Thoracic aorta (tissue), 2 donors: ENCODE data around the gene SLC41A2. TPM values are rescaled to one million over a fixed set of nuclear protein-coding genes. Genes with fewer than 3 reads are reported as not detected.

Experiments
- ATAC-seq: fragments of 150-250 bp; one replicate; pipeline ENCODE4 v1.8.0; 2017; ENCODE audit warnings: low read depth; ENCODE audit not compliant: insufficient number of reproducible peaks, low FRiP score
- DNase-seq: peaks from one replicate; pipeline ENCODE4 v3.0.0-alpha.2; 2020; ENCODE audit warnings: low spot score
- H3K27ac ChIP-seq, 2 donors: fragments of 200-600 bp; sonication (generic); 1 replicate in 1 of 2; 2 replicates in 1 of 2; pipeline ENCODE4 v1.5.1; 2016; ENCODE audit warnings: mild to moderate bottlenecking in 2 of 2, moderate library complexity in 2 of 2
- H3K27me3 ChIP-seq: fragments of 200-600 bp; sonication (generic); replicated peaks from 2 replicates; pipeline ENCODE4 v1.6.0; 2016; ENCODE audit warnings: mild to moderate bottlenecking; ENCODE audit not compliant: insufficient read depth
- H3K36me3 ChIP-seq: fragments of 200-600 bp; sonication (generic); one replicate; pipeline ENCODE4 v1.5.1; 2016
- H3K4me1 ChIP-seq, 2 donors: fragments of 200-600 bp; sonication (generic); 1 replicate in 1 of 2; 2 replicates in 1 of 2; pipeline versions ENCODE4 v1.5.1 to v1.6.0; 2016; ENCODE audit warnings: low read depth in 2 of 2, mild to moderate bottlenecking in 1 of 2; ENCODE audit not compliant: control insufficient read depth in 1 of 2
- H3K4me3 ChIP-seq: fragments of 200-600 bp; sonication (generic); 2 replicates; pipeline ENCODE4 v1.5.1; 2016; ENCODE audit warnings: mild to moderate bottlenecking
- H3K9me3 ChIP-seq: fragments of 200-600 bp; sonication (generic); 2 replicates; pipeline ENCODE4 v1.5.1; 2016
- total RNA-seq, 2 donors: library from RNA; depleted of rRNA; stranded (reverse); fragments of >200 nt; gene quantifications; one replicate each; pipeline versions ENCODE4 v1.1.0 to v1.2.3, GENCODE V29; 2016
- TF ChIP-seq, protein P1 (sequence below): fragments of 200-600 bp; sonication (generic); IDR thresholded peaks from one replicate; pipeline ENCODE4 v1.5.1; 2019; ENCODE audit warnings: antibody characterized with exemption

Gene SLC41A2
- total RNA-seq, 2 donors from 2014 or later: 67.1 to 165 TPM

DNA sequence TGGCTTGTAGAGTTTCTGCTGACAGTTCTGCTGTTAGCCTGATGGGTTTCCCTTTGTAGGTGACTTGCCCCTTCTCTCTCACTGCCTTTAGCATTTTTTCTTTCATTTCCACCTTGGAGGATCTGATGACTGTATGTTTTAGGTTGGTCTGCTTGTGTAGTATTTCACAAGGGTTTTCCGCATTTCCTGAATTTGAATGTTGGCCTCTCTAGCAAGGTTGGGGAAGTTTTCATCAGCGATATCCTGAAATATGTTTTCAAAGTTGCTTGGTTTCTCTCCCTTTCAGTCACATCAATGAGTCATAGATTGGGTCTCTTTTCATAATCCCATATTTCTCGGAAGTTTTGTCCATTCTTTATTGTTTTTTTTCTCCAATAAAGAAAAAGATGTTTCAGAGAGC is 39.5 kb upstream of the SLC41A2 start:
- ATAC-seq: no peak
- TF ChIP-seq, protein P1, sequence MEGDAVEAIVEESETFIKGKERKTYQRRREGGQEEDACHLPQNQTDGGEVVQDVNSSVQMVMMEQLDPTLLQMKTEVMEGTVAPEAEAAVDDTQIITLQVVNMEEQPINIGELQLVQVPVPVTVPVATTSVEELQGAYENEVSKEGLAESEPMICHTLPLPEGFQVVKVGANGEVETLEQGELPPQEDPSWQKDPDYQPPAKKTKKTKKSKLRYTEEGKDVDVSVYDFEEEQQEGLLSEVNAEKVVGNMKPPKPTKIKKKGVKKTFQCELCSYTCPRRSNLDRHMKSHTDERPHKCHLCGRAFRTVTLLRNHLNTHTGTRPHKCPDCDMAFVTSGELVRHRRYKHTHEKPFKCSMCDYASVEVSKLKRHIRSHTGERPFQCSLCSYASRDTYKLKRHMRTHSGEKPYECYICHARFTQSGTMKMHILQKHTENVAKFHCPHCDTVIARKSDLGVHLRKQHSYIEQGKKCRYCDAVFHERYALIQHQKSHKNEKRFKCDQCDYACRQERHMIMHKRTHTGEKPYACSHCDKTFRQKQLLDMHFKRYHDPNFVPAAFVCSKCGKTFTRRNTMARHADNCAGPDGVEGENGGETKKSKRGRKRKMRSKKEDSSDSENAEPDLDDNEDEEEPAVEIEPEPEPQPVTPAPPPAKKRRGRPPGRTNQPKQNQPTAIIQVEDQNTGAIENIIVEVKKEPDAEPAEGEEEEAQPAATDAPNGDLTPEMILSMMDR: no peak
- H3K9me3 ChIP-seq: no peaks in the 10 kb centered on the region
- no peak for DNase-seq
- H3K27ac ChIP-seq: no peak overlapping the region
- H3K27me3 ChIP-seq: no peaks in the 10 kb centered on the region
- H3K36me3 ChIP-seq: no peaks in the 10 kb centered on the region
- no peaks in the 10 kb centered on the region for H3K4me1 ChIP-seq
- no peak overlapping the region for H3K4me3 ChIP-seq

DNA sequence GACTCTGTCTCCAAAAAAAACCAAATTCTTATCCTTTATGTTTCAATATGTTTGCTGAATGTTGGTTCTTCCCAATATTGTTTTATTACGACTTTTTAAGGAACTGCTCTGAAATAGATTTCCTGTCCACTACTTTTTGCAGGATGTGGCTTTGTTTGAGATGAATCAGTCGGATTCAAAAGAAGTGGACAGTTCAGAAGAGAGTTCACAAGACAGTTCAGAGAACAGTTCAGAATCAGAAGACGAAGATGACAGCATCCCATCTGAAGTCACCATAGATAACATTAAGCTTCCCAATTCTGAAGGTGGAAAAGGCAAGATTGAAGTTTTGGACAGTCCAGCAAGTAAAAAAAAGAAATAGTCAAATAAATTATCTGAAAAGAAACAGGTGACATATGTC is 36.2 kb upstream of the SLC41A2 start:
- H3K36me3 ChIP-seq: no peaks in the 10 kb centered on the region
- TF ChIP-seq, protein P1: no peak
- no peak overlapping the region for H3K27ac ChIP-seq
- H3K9me3 ChIP-seq: no peaks in the 10 kb centered on the region
- ATAC-seq: no peak
- no peaks in the 10 kb centered on the region for H3K27me3 ChIP-seq
- H3K4me3 ChIP-seq: no peak overlapping the region
- no peaks in the 10 kb centered on the region for H3K4me1 ChIP-seq
- DNase-seq: no peak

GRCh38 chr12:104991565-104992128 is 33.6 kb upstream of the SLC41A2 start:
- DNase-seq (no peak), ATAC-seq (no peak)
- H3K4me1 ChIP-seq: peaks cover 11 to 15% of the 10 kb centered on the region in 2 donors
- H3K27ac ChIP-seq: no peak overlapping the region
- no peaks in the 10 kb centered on the region for H3K36me3 ChIP-seq
- no peak overlapping the region for H3K4me3 ChIP-seq
- H3K9me3 ChIP-seq: no peaks in the 10 kb centered on the region
- TF ChIP-seq, protein P1: no peak
- no peaks in the 10 kb centered on the region for H3K27me3 ChIP-seq

DNA sequence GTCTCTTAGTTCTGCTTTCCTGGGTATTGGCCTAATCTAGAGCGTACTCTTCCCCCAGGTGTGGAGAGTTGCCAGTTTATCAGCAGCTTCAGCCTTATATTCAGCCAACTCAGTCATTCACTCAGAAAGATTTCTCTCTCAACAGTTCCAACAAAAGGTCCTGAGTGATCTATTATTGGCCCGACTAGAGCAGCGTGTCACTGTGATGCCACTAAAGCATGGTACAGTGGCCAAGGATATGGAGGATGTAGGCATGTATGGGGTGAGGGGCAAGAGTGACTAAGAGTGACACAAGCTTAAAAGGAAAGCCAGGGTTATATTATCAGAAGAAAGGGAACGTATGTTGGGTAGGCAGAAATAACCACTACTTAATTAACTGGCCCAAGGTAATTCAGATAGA is 32.9 kb upstream of the SLC41A2 start:
- H3K27me3 ChIP-seq: no peaks in the 10 kb centered on the region
- ATAC-seq (no peak), DNase-seq (no peak)
- H3K4me1 ChIP-seq: peaks cover 11 to 15% of the 10 kb centered on the region in 2 donors
- H3K27ac ChIP-seq: no peak overlapping the region
- no peak overlapping the region for H3K4me3 ChIP-seq
- TF ChIP-seq, protein P1: no peak
- H3K9me3 ChIP-seq: no peaks in the 10 kb centered on the region
- H3K36me3 ChIP-seq: no peaks in the 10 kb centered on the region

DNA sequence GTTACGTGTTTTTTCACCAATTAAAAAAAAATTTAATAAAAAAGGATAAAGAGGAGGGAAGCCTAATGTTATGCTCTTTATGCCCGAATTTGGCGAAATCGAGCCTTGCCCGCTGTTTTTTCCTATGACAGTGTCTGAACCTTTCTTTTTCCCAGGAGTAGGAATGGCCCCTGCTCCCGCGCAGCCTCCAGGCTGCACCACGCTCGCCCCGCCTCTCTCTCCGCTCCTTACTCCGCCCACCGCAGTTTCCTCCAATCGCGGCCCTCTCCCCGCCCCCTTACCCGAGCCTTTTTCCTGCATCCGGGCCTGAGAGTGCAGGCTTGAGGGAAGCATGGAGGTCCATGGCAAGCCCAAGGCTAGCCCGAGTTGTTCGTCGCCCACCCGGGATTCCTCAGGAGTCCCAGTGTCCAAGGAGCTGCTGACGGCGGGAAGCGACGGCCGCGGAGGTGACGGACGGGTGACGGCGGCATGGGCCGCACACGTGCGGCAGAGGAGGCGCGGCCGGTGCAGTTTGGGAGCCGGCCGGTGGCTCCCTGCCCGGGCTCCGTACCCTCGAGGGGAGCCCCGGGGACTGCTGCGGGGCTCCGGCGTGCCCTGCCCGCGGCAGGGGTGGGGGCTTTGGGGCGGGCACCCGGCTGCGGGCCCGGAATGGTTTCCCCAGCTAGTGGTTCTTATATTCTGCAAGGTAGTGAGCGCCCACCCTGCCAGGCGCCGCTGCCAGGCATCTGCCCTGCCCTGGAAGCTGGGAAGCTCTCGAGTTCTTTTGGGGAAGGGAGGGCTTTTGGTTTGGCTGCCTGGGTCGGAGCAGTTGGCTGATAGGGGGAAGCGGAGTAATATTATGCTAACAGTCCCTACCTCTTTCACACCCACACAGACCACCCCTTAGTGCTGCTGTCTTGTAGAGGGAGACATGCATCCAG is 28.2 kb upstream of the SLC41A2 start, which contains the start of gene NOPCHAP1:
Gene NOPCHAP1 (plus strand): TSS at position 295 of the 920 bp plus-strand sequence. CDS start 37 bp downstream, at position 332.
- peaks cover 11 to 19% of the 10 kb centered on the region in 2 donors for H3K4me1 ChIP-seq
- ATAC-seq (peak; percentile 96), DNase-seq (peak; percentile 85)
- no peaks in the 10 kb centered on the region for H3K9me3 ChIP-seq
- no peaks in the 10 kb centered on the region for H3K27me3 ChIP-seq
- peak within 1 kb of the TSS; percentile 93 for H3K4me3 ChIP-seq
- TF ChIP-seq, protein P1: no peak
- peak within 1 kb of the TSS; percentile 43 to 62 for H3K27ac ChIP-seq
- no peaks in the 10 kb centered on the region for H3K36me3 ChIP-seq
